Aorta (tissue), 5 donors: ENCODE results near the gene TMOD1. TPM values are rescaled to one million over a fixed set of nuclear protein-coding genes. Genes with fewer than 3 reads are reported as not detected.

Experiments
- ATAC-seq: fragments of 200-7000 bp; cut with Tn5 transposase; one replicate; pipeline ENCODE4 v1.9.1; 2022; ENCODE audit warnings: moderate library complexity; ENCODE audit not compliant: low FRiP score
- DNase-seq, 2 donors: peaks; one replicate each; pipeline ENCODE4 v3.0.0-alpha.2; 2020
- H3K27ac ChIP-seq, 2 donors: one replicate each; pipeline ENCODE4 v1.5.1; 2013; ENCODE audit warnings: low read length in 2 of 2, mild to moderate bottlenecking in 2 of 2, moderate library complexity in 2 of 2, control low read depth in 1 of 2, inconsistent platforms in 1 of 2, low read depth in 1 of 2
- H3K27me3 ChIP-seq, 2 donors: one replicate each; pipeline ENCODE4 v1.6.1; 2013; ENCODE audit warnings: control low read depth in 1 of 2, low read length in 1 of 2, mild to moderate bottlenecking in 1 of 2, moderate library complexity in 1 of 2; ENCODE audit not compliant: insufficient read depth in 2 of 2, control insufficient read depth in 1 of 2
- H3K36me3 ChIP-seq, 2 donors: one replicate each; pipeline ENCODE4 v1.6.1; 2013; ENCODE audit warnings: control low read depth in 1 of 2, low read length in 1 of 2, mild to moderate bottlenecking in 1 of 2; ENCODE audit not compliant: insufficient read depth in 2 of 2, control insufficient read depth in 1 of 2
- H3K4me1 ChIP-seq, 2 donors: one replicate each; pipeline ENCODE4 v1.6.1; 2013; ENCODE audit warnings: low read length in 2 of 2, control low read depth in 1 of 2, mild to moderate bottlenecking in 1 of 2, moderate library complexity in 1 of 2; ENCODE audit not compliant: insufficient read depth in 2 of 2, control insufficient read depth in 1 of 2
- H3K4me3 ChIP-seq, 2 donors: one replicate each; pipeline ENCODE4 v1.5.1; 2013; ENCODE audit warnings: low read length in 2 of 2, control low read depth in 1 of 2, mild to moderate bottlenecking in 1 of 2
- H3K9me3 ChIP-seq: one replicate; pipeline ENCODE4 v1.6.1; 2013; ENCODE audit warnings: mild to moderate bottlenecking, low read length; ENCODE audit not compliant: control insufficient read depth
- WGBS, 2 donors: extraction: QIAGEN DNeasy Blood & Tissue Kit; methylation state at CpG; one replicate each; pipeline ENCODE4 v1.1.7; 2013; 5-methylcytosine and 5-hydroxymethylcytosine counted together
- intact Hi-C, 2 donors: fragments of 100-400 bp; cut with DNase I; formaldehyde crosslinking; loops; one replicate each; pipeline versions ENCODE4 v1.14.2 to v1.15.0; 2022
- polyA plus RNA-seq, 2 donors: library from polyadenylated mRNA; stranded (reverse); fragments of 200-250 nt; gene quantifications; one replicate each; pipeline ENCODE4 v1.2.3, GENCODE V29; 2013
- total RNA-seq, 2 donors: library from RNA; stranded (reverse); fragmentation: NEBNext Ultra II Directional; extraction: Animal tissue kit (Norgen Biotek cat#: 25700); gene quantifications; one replicate each; pipeline ENCODE4 v1.2.1, GENCODE V29; 2021
- donor health status: healthy with polysubstance abuse.
- donor health status: Bipolar disorder and iron deficiency.
- donor health status: DM: no; HTN: no; CAD: no.
- donor health status: DM: no; HTN: no; CAD: no.
- donor health status: DM: yes; HTN: yes; CAD: no.

The TMOD1 gene
- total and polyA plus RNA-seq, 4 donors = 24.5 to 102 (median 41.4) TPM

GRCh38 chr9:97543561-97543960, 42.1 kb downstream of the TMOD1 start:
- Histone ChIP-seq H3K27me3 (no peaks in the 10 kb centered on the region), H3K4me3 (no peak overlapping the region), H3K4me1 (no peaks in the 10 kb centered on the region), H3K9me3 (no peaks in the 10 kb centered on the region), H3K27ac (no peak overlapping the region), H3K36me3 (peaks cover 2 to 4% of the 10 kb centered on the region in 2 donors)
- WGBS, 2 donors = 89 to 100% methylated on average over 1 of the region's 1 CpG
- no peak for DNase-seq
- intact Hi-C loops = no loop called here
- ATAC-seq = no peak

- H3K27me3 ChIP-seq = no peaks in the 10 kb centered on the region
- H3K4me3 ChIP-seq = no peak overlapping the region
- 40 to 42% methylated on average over 8 of the region's 8 CpGs for WGBS, 2 donors
- intact Hi-C loops = no loop called here
- H3K36me3 ChIP-seq = peaks cover 0 to 5% of the 10 kb centered on the region in 2 donors
- no peaks in the 10 kb centered on the region for H3K9me3 ChIP-seq
- ATAC-seq (no peak), DNase-seq (no peak)
- H3K27ac ChIP-seq = no peak overlapping the region
- no peaks in the 10 kb centered on the region for H3K4me1 ChIP-seq
These were observed 44.0 kb downstream of the TMOD1 start for GRCh38 chr9:97545486-97545885.

GRCh38 chr9:97547098-97547829, 45.8 kb downstream of the TMOD1 start:
- no peak for ATAC-seq
- Histone ChIP-seq H3K9me3 (no peaks in the 10 kb centered on the region), H3K27ac (no peak overlapping the region), H3K4me3 (no peak overlapping the region), H3K27me3 (no peaks in the 10 kb centered on the region), H3K36me3 (peaks cover 0 to 5% of the 10 kb centered on the region in 2 donors), H3K4me1 (no peaks in the 10 kb centered on the region)
- WGBS, 2 donors = 94 to 97% methylated on average over 3 of the region's 3 CpGs
- intact Hi-C loops = no loop called here
- DNase-seq = no peak

GRCh38 chr9:97548379-97548778, 46.9 kb downstream of the TMOD1 start:
- DNase-seq = no peak
- Histone ChIP-seq H3K4me3 (no peak overlapping the region), H3K27ac (no peak overlapping the region), H3K36me3 (peaks cover 0 to 5% of the 10 kb centered on the region in 2 donors), H3K9me3 (no peaks in the 10 kb centered on the region), H3K4me1 (no peaks in the 10 kb centered on the region), H3K27me3 (no peaks in the 10 kb centered on the region)
- ATAC-seq = no peak
- WGBS, 2 donors = 86 to 89% methylated on average over 5 of the region's 5 CpGs
- intact Hi-C loops = no loop called here

GRCh38 chr9:97548819-97549540, 47.5 kb downstream of the TMOD1 start:
- no peak for DNase-seq
- no peaks in the 10 kb centered on the region for H3K9me3 ChIP-seq
- no peak overlapping the region for H3K4me3 ChIP-seq
- no peaks in the 10 kb centered on the region for H3K27me3 ChIP-seq
- WGBS, 2 donors = 42 to 70% methylated on average over 3 of the region's 3 CpGs
- ATAC-seq = no peak
- intact Hi-C loops = no loop called here
- no peak overlapping the region for H3K27ac ChIP-seq
- no peaks in the 10 kb centered on the region for H3K4me1 ChIP-seq
- H3K36me3 ChIP-seq = peaks cover 0 to 7% of the 10 kb centered on the region in 2 donors

DNA sequence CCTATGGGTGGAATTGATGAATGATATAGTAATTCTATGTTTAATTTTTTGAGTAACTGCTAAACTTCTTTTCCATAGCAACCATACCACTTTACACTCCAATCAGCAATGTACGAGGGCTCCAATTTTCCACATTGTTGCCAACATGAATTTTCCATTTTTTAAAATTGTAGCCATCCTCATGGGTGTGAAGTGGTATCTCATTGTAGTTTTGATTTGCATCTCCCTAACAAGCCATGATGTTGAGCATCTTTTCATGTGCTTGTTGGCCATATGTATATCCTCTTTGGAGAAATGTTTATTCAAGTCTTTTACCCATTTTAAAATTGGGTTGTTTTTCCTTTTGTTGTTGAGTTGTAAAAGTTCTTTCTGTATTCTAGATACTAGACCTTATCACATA, 48.9 kb downstream of the TMOD1 start:
- H3K4me1 ChIP-seq = no peaks in the 10 kb centered on the region

GRCh38 chr9:97551308-97551707, 49.8 kb downstream of the TMOD1 start:
- Histone ChIP-seq H3K27ac (no peak overlapping the region), H3K27me3 (no peaks in the 10 kb centered on the region), H3K36me3 (peaks cover 0 to 6% of the 10 kb centered on the region in 2 donors), H3K9me3 (no peaks in the 10 kb centered on the region), H3K4me1 (peaks cover 0 to 3% of the 10 kb centered on the region in 2 donors), H3K4me3 (no peak overlapping the region)
- DNase-seq (no peak), ATAC-seq (no peak)
- WGBS, 2 donors = 96 to 98% methylated on average over 5 of the region's 5 CpGs
- intact Hi-C loops = no loop called here

More for the DNA sequence above, 48.9 kb downstream of the TMOD1 start:
- DNase-seq = no peak
- Histone ChIP-seq H3K9me3 (no peaks in the 10 kb centered on the region), H3K4me3 (no peak overlapping the region), H3K36me3 (peaks cover 0 to 7% of the 10 kb centered on the region in 2 donors), H3K27ac (no peak overlapping the region), H3K27me3 (no peaks in the 10 kb centered on the region)
- ATAC-seq = no peak
- WGBS, 2 donors = 82 to 92% methylated on average over 1 of the region's 1 CpG
- intact Hi-C loops = no loop called here

- intact Hi-C loops = no loop called here
- Histone ChIP-seq H3K9me3 (no peaks in the 10 kb centered on the region), H3K27ac (no peak overlapping the region), H3K4me1 (peaks cover 0 to 4% of the 10 kb centered on the region in 2 donors), H3K4me3 (no peak overlapping the region), H3K36me3 (peaks cover 0 to 3% of the 10 kb centered on the region in 2 donors), H3K27me3 (no peaks in the 10 kb centered on the region)
- DNase-seq = no peak
- 96% methylated on average over 6 of the region's 6 CpGs for WGBS, 2 donors
- ATAC-seq = no peak
These were observed 51.7 kb downstream of the TMOD1 start for GRCh38 chr9:97553141-97553540.

GRCh38 chr9:97553841-97554240, 52.4 kb downstream of the TMOD1 start:
- Histone ChIP-seq H3K4me1 (peaks cover 0 to 5% of the 10 kb centered on the region in 2 donors), H3K4me3 (no peak overlapping the region), H3K27ac (no peak overlapping the region), H3K27me3 (no peaks in the 10 kb centered on the region), H3K36me3 (peaks cover 0 to 3% of the 10 kb centered on the region in 2 donors), H3K9me3 (no peaks in the 10 kb centered on the region)
- DNase-seq (no peak), ATAC-seq (no peak)
- 96 to 98% methylated on average over 5 of the region's 5 CpGs for WGBS, 2 donors
- intact Hi-C loops = no loop called here
